DMS53 treated with DMSO at 0.1 percent for 48 hours (cell line): ENCODE results near the gene POTEI.
"Not testable (repeated sequence)": the region's sequence is repeated elsewhere in the genome, so short reads cannot be mapped to it uniquely, and the experiment has no call there.

Experiments
- DNase-seq: peaks from one replicate; lab custom pipeline; 2025; ENCODE audit not compliant: unreplicated experiment; lab: John Stamatoyannopoulos, UW

POTEI gene

GRCh38 chr2:130491073-130491472, 18.1 kb downstream of the POTEI start:
- DNase-seq = not testable (repeated sequence)

DNA sequence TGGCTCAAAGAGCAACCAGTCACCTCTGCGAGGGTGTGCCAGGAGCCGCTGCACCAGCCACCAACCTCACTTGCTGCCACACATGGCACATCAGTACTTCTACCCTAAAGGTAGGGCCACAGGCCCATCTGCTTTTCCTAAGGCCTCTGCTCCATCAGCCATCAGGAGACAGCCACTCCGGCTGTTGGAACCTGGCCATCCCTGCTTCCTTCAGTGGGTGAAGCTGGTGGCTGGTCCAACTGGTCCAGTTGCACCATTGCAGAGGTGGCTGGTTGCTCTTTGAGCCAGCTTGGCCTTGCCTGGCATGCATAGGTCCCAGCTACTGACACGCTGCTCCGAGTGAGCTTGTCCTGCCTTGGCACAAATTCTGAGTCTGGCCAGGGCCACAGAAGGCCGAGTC, 53.7 kb downstream of the POTEI start:
- not testable (repeated sequence) for DNase-seq

DNA sequence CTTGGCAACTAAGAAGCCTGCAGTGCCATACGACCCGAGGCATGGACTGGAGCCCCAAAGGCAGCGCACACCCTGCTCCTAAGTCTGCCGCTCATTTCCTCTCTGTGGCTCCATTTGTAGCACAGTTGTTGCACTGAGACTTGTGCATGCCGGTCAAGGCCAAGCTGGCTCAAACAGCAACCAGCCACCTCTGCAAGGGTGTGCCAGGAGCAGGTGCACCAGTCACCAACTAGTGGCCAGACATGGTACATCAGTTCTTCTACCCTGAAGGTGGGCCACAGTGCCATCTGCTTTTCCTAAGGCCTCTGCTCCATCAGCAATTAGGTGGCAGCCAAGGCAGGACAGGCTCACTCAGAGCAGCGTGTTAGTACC, 54.4 kb downstream of the POTEI start:
- not testable (repeated sequence) for DNase-seq

DNA sequence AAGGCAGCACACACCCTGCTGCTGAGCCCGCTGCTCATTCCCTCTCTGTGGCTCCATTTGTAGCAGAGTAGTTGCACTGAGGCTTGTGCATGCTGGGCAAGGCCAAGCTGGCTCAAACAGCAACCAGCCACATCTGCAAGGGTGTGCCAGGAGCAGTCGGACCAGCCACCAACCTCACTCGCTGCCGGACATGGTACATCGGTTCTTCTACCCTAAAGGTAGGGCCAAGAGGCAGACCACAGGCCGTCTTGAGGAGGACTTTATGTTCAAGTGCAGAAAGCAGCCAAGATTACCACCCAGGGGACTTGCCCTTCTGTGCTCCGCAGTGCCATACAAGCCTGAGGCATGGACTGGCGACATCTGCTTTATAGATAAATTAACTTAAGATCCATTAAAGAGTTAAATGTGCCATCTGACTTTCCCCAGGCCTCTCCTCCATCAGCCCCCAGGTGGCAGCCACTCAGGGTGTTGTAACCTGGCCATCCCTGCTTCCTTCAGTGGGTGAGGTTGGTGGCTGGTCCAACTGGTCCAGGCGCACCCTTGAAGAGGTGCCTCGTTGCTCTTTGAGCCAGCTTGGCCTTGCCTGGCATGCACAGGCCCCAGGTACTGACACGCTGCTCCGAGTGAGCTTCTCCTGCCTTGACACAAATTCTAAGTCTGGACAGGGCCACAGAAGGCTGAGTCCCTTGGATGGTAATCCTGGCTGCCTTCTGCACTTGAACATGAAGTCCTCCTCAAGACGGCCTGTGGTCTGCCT, 55.0 kb downstream of the POTEI start:
- DNase-seq = not testable (repeated sequence)

DNA sequence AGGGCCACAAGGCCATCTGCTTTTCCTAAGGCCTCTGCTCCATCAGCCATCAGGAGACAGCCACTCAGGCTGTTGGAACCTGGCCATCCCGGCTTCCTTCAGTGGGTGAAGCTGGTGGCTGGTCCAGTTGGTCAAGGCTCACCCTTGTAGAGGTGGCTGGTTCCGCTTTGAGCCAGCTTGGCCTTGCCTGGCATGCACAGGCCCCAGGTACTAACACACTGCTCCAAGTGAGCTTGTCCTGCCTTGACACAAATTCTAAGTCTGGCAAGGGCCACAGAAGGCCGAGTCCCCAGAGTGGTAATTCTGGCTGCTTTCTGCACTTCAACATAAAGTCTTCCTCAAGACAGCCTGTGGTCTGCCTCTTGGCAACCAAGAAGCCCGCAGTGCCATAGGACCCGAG, 56.2 kb downstream of the POTEI start:
- DNase-seq = not testable (repeated sequence)

GRCh38 chr2:130451823-130452222, 57.3 kb downstream of the POTEI start:
- DNase-seq = not testable (repeated sequence)

- not testable (repeated sequence) for DNase-seq
Observed at GRCh38 chr2:130451278-130451677, 57.9 kb downstream of the POTEI start.

DNA sequence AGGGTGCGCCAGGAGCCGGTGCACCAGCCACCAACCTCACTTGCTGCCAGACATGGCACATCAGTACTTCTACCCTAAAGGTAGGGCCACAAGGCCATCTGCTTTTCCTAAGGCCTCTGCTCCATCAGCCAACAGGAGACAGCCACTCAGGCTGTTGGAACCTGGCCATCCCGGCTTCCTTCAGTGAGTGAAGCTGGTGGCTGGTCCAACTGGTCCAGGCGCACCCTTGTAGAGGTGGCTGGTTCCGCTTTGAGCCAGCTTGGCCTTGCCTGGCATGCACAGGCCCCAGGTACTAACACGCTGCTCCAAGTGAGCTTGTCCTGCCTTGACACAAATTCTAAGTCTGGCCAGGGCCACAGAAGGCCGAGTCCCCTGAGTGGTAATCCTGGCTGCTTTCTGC, 58.8 kb downstream of the POTEI start:
- not testable (repeated sequence) for DNase-seq

DNA sequence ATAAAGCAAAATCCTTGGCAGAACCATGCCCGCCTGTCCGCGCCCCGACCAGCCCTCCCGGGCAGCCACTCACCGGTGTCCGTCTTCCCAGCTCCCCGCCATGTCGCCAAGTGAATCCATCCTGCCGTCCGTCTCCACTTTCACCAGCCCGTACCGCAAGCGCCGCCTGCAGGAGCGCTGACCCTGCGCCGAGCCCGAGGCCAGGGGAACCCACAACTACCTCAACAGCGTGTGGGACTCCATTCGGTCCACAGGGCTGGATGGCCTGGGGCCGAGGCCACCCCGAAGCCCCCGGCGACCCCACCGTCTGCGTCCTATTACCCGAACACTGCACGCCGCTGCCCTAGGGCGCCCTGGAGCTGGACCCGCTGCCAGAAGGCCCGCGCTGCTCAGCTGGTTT, 81.5 kb downstream of the POTEI start:
- DNase-seq = not testable (repeated sequence)

GRCh38 chr2:130418845-130419244, 90.3 kb downstream of the POTEI start:
- not testable (repeated sequence) for DNase-seq

GRCh38 chr2:130416693-130417092, 92.4 kb downstream of the POTEI start:
- DNase-seq = not testable (repeated sequence)
